GM19025 (cell line): Measurements from ENCODE around the gene CCDC184.
"Not testable (repeated sequence)": the region's sequence is repeated elsewhere in the genome, so short reads cannot be mapped to it uniquely, and the experiment has no call there.

Experiments used
- ATAC-seq: cut with Tn5 transposase; IDR thresholded peaks from one replicate; pipeline ENCODE4 v1.9.1; 2021; ENCODE audit warnings: mild to moderate bottlenecking, low read depth, moderate library complexity; ENCODE audit not compliant: unreplicated experiment

Gene CCDC184

GRCh38 chr12:48201516-48201915, 18.1 kb downstream of the CCDC184 start:
- ATAC-seq = no peak

DNA sequence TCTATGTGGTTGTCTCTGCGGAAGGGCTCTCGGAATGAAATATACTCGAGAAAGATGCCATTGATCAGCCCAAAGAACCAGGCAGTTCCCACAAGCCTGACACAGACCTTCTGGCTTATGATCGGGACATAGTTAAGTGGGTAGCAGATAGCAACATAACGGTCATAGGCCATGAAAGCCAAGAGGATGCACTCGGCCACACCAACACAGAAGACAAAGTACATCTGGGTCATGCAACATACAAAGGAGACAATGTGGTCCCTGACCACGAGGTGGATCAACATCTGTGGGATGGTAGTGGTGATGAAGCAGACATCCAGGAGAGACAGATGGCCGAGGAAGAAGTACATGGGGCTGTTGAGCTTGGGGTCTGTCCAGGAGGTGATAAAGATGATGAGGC, 19.3 kb downstream of the CCDC184 start:
- ATAC-seq = no peak

- no peak for ATAC-seq
Observed at GRCh38 chr12:48203192-48203591, 19.7 kb downstream of the CCDC184 start, which contains the start of gene OR10AD1. TSS of gene OR10AD1 (minus strand) at chr12:48203292. CDS start at chr12:48203292, 0 bp downstream.

DNA sequence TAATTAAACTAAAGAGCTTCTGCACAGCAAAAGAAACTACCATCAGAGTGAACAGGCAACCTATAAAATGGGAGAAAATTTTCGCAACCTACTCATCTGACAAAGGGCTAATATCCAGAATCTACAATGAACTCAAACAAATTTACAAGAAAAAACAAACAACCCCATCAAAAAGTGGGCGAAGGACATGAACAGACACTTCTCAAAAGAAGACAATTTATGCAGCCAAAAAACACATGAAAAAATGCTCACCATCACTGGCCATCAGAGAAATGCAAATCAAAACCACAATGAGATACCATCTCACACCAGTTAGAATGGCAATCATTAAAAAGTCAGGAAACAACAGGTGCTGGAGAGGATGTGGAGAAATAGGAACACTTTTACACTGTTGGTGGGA, 26.1 kb downstream of the CCDC184 start:
- ATAC-seq = not testable (repeated sequence)

DNA sequence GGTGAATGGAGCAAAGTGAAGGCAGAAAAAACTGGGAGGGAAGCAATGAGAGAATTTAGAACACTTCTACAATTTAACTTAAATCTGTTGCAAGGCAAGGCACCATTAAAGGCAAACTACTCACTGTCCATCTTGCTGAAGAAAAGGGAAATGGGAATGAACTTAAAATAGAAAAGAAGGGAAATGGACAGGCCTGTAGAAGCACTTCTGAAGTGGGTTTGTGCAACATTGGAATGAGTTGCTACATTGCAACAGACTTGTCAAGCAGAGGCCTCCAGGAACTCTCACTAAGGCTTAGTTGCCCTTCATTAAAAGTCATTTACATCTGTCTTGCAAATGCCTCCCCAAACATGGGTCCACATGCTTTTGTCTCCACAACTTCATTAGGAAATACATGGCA, 33.3 kb downstream of the CCDC184 start:
- no peak for ATAC-seq

DNA sequence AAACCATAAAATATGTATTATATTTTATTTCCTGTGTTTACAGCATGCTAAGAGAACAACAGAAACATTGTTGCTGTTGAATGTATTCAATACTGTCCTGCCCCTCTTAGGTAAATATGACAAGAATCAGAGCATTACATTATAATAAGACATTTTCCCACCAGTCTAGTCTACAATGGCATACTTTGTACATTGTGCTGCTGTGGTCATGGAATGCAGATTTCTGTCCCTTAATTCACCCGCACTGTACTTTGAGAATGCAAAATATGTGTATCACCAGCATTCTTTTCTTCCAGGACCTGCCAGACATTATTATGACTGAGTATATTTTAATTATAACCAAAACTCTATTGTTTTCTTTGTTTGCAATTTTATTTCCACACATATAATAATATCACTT, 36.2 kb downstream of the CCDC184 start:
- no peak for ATAC-seq

GRCh38 chr12:48220701-48221100, 37.3 kb downstream of the CCDC184 start:
- ATAC-seq = no peak

DNA sequence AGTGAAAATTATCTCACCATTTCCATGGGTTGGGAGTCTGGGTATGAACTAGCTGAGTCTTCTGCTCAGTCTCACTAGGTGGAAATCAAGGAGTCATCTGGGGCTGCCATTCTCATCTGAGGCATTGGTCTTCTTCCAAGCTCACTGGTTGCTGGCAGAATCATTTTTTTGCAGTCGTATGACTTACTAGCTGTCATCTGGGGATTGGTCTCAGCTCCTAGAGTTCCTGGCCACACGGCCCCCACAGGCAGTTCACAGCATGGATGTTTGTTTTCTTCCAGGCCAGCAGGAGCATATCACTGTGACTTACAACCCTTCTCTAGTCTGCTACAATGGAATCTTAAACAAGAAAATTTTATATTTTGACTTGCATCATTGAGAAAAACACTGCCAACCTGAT, 38.2 kb downstream of the CCDC184 start:
- no peak for ATAC-seq

GRCh38 chr12:48224533-48224932, 41.1 kb downstream of the CCDC184 start:
- ATAC-seq = not testable (repeated sequence)

DNA sequence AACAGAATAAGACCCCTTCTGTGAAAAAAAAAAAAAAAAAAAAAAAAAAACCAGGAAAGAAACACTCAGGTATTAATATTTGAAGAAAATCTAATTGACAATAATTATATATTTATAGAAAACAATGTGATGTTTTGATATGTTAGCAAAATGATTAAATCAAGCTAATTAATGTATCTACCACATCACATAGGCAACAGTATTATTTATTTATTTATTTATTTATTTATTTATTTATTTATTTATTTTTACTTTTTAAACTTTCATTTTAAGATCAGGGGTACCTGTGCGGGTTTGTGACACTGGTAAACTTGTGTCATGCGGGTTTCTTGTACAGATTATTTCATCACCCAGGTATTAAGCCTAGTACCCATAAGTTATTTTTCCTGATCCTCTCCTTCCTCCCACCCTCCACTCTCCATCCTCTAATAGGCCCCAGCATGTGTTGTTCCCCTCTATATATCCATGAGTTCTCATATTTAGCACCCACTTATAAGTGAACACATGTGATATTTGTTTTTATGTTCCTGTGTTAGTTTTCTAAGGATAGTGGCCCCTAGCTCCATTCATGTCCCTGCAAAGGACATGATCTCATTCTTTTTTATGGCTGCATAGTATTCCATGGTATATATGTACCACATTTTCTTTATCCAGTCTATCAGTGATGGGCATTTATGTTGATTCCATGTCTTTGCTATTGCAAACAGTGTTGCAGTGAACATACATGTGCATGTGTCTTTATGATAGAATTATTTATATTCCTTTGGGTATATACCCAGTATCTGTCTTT, 47.9 kb downstream of the CCDC184 start:
- not testable (repeated sequence) for ATAC-seq
